ENCODE measurements around the gene FCGR2B.

- no peak for TF ChIP-seq POU6F1 (CRISPR knock-in tag; IDR thresholded peaks at IDR 0.05; ENCODE audit: borderline replicate concordance, low read depth)
- no peak for TF ChIP-seq ZNF70 (CRISPR knock-in tag; IDR thresholded peaks at IDR 0.05)
Observed at GRCh38 chr1:161710560-161710959, 47.6 kb downstream of the FCGR2B start.

All from SK-N-SH treated with all-trans-retinoic acid at 6 μM for 48 hours (cell line).